ENCODE measurements around the gene RPUSD1. TPM values are rescaled to one million over a fixed set of nuclear protein-coding genes. Genes with fewer than 3 reads are reported as not detected.

RPUSD1 gene, protein sequence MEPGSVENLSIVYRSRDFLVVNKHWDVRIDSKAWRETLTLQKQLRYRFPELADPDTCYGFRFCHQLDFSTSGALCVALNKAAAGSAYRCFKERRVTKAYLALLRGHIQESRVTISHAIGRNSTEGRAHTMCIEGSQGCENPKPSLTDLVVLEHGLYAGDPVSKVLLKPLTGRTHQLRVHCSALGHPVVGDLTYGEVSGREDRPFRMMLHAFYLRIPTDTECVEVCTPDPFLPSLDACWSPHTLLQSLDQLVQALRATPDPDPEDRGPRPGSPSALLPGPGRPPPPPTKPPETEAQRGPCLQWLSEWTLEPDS
- total RNA-seq, result 29.0 and 43.2 TPM in 2 replicates

DNA sequence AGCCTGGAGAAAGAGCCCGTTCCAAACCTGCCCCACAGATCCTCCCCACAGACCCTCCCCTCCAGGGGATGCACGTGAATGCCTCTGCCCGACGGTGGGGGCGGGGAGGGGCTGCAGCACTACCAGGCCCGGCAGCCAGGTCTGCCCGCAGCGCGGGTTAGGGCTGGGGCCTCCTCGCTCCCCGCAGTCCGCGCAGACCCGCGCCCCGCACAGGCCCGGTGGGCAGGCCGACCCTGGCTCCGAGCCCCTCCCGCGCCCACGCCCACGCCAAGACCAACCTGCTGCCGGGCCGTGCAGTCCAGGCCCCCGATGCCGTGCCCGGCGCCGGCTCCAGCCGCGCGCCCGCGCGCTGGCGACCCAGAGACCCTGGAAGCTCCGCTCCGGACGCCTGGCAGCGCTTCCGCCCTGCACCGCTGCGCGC lies at the start of gene RPUSD1:
RPUSD1 (minus strand) TSS at position 404 of the 421 bp plus-strand sequence. CDS start 644 bp downstream, outside the sequence.

DNA sequence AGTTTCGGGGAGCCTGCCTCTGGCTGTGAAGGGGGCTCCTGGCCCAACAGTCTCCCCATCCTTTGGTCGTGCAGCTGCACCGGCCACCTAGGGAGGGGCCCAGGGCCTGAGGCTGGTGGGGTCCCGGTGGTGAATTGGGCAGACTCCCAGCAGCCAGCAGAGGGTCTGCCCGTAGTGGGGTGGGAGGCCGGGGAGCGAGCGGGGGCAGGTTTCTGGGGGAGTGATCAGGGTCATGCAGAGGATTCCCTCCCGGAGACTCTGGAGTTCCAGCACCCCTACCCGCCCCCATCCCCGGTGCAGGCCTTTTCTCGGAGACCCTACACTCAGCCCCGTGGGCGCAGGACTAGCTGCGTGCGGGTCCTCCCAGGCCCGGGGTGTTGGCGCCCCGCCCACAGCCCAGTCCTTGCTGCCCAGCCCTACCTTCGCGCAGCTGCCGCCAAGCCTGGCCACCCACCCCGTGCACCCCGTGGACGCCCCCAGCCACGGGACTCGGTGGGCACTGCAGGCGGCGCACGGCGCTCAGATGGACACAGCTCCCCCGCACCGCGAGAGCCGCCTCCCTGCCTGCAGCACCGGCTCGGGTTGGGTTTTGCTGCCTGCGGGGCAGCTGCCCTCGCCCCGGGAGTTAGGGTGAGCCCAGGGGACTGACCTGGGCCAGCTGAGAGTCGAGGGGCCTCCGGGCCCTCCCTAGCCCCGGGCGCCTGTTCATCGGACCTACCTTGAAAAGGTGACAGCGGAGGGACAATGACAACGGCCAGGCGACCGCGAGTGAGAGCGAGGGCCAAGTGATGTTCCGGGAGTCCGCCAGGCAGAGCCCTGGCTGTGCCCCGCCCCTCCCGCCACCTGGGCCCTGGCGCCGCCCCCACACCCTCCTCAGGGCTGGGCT lies 12.0 kb upstream of the RPUSD1 start, which contains the start of gene GNG13:
GNG13 (minus strand) TSS at position 787 of the 886 bp plus-strand sequence. CDS start 1,657 bp downstream, outside the sequence.

DNA sequence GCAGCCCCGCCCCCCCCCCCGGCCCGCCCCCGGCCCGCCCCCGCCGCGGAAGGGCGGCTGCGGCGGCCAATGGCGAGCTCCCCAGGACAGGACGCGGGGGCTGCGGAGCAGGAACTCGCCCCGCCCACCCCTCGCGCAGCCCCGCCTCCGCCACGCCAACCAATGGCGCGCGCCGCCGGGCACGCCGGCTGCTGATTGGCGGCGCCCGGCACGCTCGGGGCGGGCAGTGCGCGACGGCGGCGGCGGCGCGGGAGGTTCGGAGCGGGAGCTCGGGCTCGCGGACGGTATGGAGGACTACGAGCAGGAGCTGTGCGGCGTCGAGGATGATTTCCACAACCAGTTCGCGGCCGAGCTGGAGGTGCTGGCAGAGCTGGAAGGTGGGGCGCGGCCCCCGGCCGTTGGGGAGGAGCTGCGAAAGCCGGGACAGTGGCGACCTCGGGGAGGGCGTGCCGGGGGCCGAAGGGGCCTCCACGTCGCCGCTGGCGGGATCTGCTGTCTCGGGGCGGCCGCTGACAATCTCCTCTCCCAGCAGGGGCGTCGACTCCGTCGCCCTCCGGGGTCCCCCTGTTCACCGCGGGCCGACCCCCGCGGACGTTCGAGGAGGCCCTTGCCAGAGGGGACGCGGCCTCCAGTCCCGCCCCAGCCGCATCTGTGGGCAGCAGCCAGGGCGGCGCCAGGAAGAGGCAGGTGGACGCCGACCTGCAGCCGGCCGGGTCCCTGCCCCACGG lies 382 bp upstream of the RPUSD1 start, which contains the start of gene CHTF18:
CHTF18 (plus strand) TSS at position 222 of the 728 bp plus-strand sequence; CDS start at position 287, 65 bp downstream.

DNA sequence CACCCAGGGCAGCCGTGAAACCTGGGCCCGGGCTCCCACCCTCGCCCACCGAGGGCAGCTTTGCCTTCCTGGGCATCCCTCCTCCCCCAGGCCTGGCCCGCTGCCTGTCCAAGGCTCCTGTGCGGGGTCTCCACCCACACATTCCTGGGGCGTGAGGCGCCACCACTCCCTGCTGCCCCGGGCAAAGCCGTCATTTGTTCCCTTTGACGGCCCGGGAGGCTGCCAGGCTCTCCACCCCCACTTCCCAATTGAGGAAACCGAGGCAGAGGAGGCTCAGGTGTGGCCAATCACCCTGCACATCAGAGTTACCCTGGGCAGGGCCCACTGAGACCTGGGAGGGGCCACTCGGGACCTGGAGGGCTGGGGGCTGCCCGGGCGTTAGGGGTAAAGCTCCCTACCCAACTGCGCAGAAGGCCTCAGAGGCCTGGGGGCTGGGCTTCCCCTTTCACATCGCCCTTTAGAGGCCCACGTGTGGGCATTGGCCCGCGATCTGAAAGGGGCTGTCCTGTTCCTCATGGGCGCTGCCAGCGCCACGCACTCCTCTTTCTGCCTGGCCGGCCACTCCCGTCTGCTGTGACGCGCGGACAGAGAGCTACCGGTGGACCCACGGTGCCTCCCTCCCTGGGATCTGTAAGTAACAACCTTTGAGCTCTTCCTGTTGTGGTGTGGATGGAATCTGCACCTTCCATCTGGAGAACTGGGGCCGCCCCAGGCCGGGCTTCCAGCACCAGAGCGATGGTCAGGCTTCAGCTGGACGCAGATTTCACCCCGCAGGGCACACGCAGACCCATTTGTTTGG lies 27.4 kb downstream of the RPUSD1 start, which contains the start of gene MSLN:
MSLN (plus strand) TSS at position 190 of the 799 bp plus-strand sequence. CDS start 1,947 bp downstream, outside the sequence.

DNA sequence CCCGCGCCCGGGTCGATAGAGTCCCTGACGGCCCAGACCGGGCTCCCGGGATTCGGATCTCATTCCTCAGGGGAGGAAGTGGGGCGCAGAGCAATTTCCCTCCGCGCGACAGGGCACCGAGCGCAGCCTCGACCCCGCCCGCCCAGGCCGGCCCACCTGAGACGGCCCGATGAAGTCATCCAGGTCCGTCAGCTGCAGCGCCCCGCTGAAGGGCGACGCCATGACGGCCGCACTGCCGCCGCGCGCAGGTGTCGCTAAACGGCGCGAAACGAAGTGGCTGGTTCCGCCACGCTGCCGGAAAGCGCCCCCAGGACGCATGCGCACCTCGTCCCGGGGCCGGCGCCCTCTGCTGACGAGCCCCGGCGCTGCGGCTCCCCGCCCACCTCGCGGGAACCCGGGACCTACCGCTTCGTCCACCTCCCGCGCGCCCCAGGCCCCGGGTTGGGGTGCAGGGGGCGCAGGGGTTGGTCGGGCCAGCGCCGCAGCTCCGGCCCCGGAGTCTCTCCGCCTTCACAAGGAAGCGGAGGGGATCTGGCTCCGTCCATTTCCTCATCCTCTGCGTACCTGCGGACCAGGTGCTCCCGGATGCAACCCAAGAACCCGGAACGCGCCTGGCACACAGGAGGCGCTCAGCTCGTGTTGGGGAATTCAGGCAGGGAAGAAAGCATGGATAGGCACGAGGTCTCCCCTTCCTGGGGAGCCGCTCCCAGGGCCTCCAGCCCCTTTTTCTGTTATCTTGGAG lies 47.2 kb downstream of the RPUSD1 start, which contains the start of gene CIAO3:
CIAO3 (minus strand) TSS at position 234 of the 742 bp plus-strand sequence; CDS start at position 222, 12 bp downstream.

Other genes starting within 250 kb of the RPUSD1 start
- not detected in 2 replicates for gene PRR35, start 228.0 kb downstream of the RPUSD1 start, total RNA-seq
- 0.11 and 0.16 TPM in 2 replicates for gene NHLRC4, start 221.4 kb downstream of the RPUSD1 start, total RNA-seq
- gene PIGQ, start 218.4 kb downstream of the RPUSD1 start, total RNA-seq, result 19.8 and 27.6 TPM in 2 replicates
- gene RAB40C, start 198.3 kb downstream of the RPUSD1 start, total RNA-seq, result 18.1 and 19.2 TPM in 2 replicates
- gene WFIKKN1, start 157.4 kb downstream of the RPUSD1 start, total RNA-seq, result 0.47 TPM in 1 of 2 replicates, not detected in the other
- gene METTL26, start 152.1 kb downstream of the RPUSD1 start, total RNA-seq, result 161 and 174 TPM in 2 replicates
- gene MCRIP2, start 146.6 kb downstream of the RPUSD1 start, total RNA-seq, result 36.5 and 55.2 TPM in 2 replicates
- 8.5 and 9.8 TPM in 2 replicates for gene WDR90, start 139.0 kb downstream of the RPUSD1 start, total RNA-seq
- 52.0 and 72.9 TPM in 2 replicates for gene RHOT2, start 120.2 kb downstream of the RPUSD1 start, total RNA-seq
- gene RHBDL1, start 112.7 kb downstream of the RPUSD1 start, total RNA-seq, result 5.1 and 9.8 TPM in 2 replicates
- gene STUB1, start 108.0 kb downstream of the RPUSD1 start, total RNA-seq, result 216 and 264 TPM in 2 replicates
- gene JMJD8, start 104.0 kb downstream of the RPUSD1 start, total RNA-seq, result 35.5 and 58.9 TPM in 2 replicates
- 9.1 and 9.4 TPM in 2 replicates for gene WDR24, start 98.0 kb downstream of the RPUSD1 start, total RNA-seq
- 0.19 and 2.0 TPM in 2 replicates for gene FBXL16, start 82.6 kb downstream of the RPUSD1 start, total RNA-seq
- 119 and 198 TPM in 2 replicates for gene METRN, start 73.3 kb downstream of the RPUSD1 start, total RNA-seq
- 61.5 and 70.2 TPM in 2 replicates for gene ANTKMT, start 67.2 kb downstream of the RPUSD1 start, total RNA-seq
- 3.6 and 3.8 TPM in 2 replicates for gene CCDC78, start 61.9 kb downstream of the RPUSD1 start, total RNA-seq
- 18.9 and 26.2 TPM in 2 replicates for gene HAGHL, start 61.3 kb downstream of the RPUSD1 start, total RNA-seq
- gene CIAO3, start 47.4 kb downstream of the RPUSD1 start, total RNA-seq, result 19.4 and 30.0 TPM in 2 replicates
- gene MSLN, start 27.6 kb downstream of the RPUSD1 start, total RNA-seq, result 0.78 and 3.8 TPM in 2 replicates
- 23.5 and 26.5 TPM in 2 replicates for gene CHTF18, start 239 bp upstream of the RPUSD1 start, total RNA-seq
- not detected in 2 replicates for gene GNG13, start 12.4 kb upstream of the RPUSD1 start, total RNA-seq
- gene LMF1, start 182.6 kb upstream of the RPUSD1 start, total RNA-seq, result 12.9 and 26.4 TPM in 2 replicates
- not detected in 2 replicates for gene SOX8, start 193.4 kb upstream of the RPUSD1 start, total RNA-seq